HG02678 (cell line): ENCODE results near the gene FIG4.
A peak's percentile ranks its signal among the peaks of the same experiment; 100 is the strongest.
"Not testable (repeated sequence)": the region's sequence is repeated elsewhere in the genome, so short reads cannot be mapped to it uniquely, and the experiment has no call there.

Experiments
- ATAC-seq: cut with Tn5 transposase; IDR thresholded peaks from one replicate; pipeline ENCODE4 v1.9.1; 2021; ENCODE audit warnings: mild to moderate bottlenecking, moderate library complexity; ENCODE audit not compliant: unreplicated experiment

The FIG4 gene

GRCh38 chr6:109701774-109702173 lies 10.7 kb downstream of the FIG4 start:
- no peak for ATAC-seq

GRCh38 chr6:109702791-109703190 lies 11.7 kb downstream of the FIG4 start:
- ATAC-seq, result no peak

GRCh38 chr6:109705258-109705657 lies 14.2 kb downstream of the FIG4 start:
- ATAC-seq, result peak; percentile 94

- ATAC-seq, result no peak
Observed at GRCh38 chr6:109706513-109706912, 15.4 kb downstream of the FIG4 start.

- not testable (repeated sequence) for ATAC-seq
Observed at GRCh38 chr6:109708099-109708498, 17.0 kb downstream of the FIG4 start.

GRCh38 chr6:109713097-109713496 lies 22.0 kb downstream of the FIG4 start:
- ATAC-seq, result no peak

GRCh38 chr6:109714166-109714565 lies 23.1 kb downstream of the FIG4 start:
- ATAC-seq, result no peak

- ATAC-seq, result no peak
Observed at GRCh38 chr6:109714611-109715010, 23.5 kb downstream of the FIG4 start.

- ATAC-seq, result no peak
Observed at GRCh38 chr6:109715616-109716015, 24.5 kb downstream of the FIG4 start.

GRCh38 chr6:109717971-109718370 lies 26.9 kb downstream of the FIG4 start:
- no peak for ATAC-seq

- no peak for ATAC-seq
Observed at GRCh38 chr6:109718991-109719390, 27.9 kb downstream of the FIG4 start.

- ATAC-seq, result no peak
Observed at GRCh38 chr6:109720311-109720710, 29.2 kb downstream of the FIG4 start.

GRCh38 chr6:109722011-109722410 lies 30.9 kb downstream of the FIG4 start:
- ATAC-seq, result no peak

GRCh38 chr6:109722564-109723254 lies 31.6 kb downstream of the FIG4 start:
- no peak for ATAC-seq

GRCh38 chr6:109725250-109725649 lies 34.2 kb downstream of the FIG4 start:
- not testable (repeated sequence) for ATAC-seq

- ATAC-seq, result no peak
Observed at GRCh38 chr6:109736273-109737025, 45.4 kb downstream of the FIG4 start.

GRCh38 chr6:109738255-109738654 lies 47.2 kb downstream of the FIG4 start:
- ATAC-seq, result no peak

- no peak for ATAC-seq
Observed at GRCh38 chr6:109738667-109739066, 47.6 kb downstream of the FIG4 start.

GRCh38 chr6:109739686-109740085 lies 48.6 kb downstream of the FIG4 start:
- ATAC-seq, result no peak

GRCh38 chr6:109740787-109741186 lies 49.7 kb downstream of the FIG4 start:
- ATAC-seq, result no peak

GRCh38 chr6:109743739-109744138 lies 52.6 kb downstream of the FIG4 start:
- ATAC-seq, result no peak

- not testable (repeated sequence) for ATAC-seq
Observed at GRCh38 chr6:109744779-109745178, 53.7 kb downstream of the FIG4 start.
